Esophagus squamous epithelium (tissue), 5 donors: ENCODE results near the gene ALAS1. TPM values are rescaled to one million over a fixed set of nuclear protein-coding genes. Genes with fewer than 3 reads are reported as not detected.

ENCODE experiments used
- DNase-seq: peaks from one replicate; lab custom pipeline; 2025; lab: John Stamatoyannopoulos, UW
- H3K27ac ChIP-seq, 4 donors: fragments of 200-600 bp; sonication (generic); one replicate each; pipeline ENCODE4 v1.5.1; 2016 to 2019; ENCODE audit warnings: mild to moderate bottlenecking in 1 of 4
- H3K27me3 ChIP-seq, 4 donors: fragments of 200-600 bp; sonication (generic); 1 replicate in 3 of 4; 2 replicates in 1 of 4; pipeline versions ENCODE4 v1.5.1 to v1.6.0; 2017 to 2021; ENCODE audit warnings: antibody characterized with exemption in 1 of 4
- H3K36me3 ChIP-seq, 3 donors: fragments of 200-600 bp; sonication (generic); one replicate each; pipeline ENCODE4 v1.5.1; 2016 to 2019
- H3K4me1 ChIP-seq, 3 donors: fragments of 200-600 bp; sonication (generic); one replicate each; pipeline ENCODE4 v1.5.1; 2017 to 2019
- H3K4me3 ChIP-seq, 4 donors: fragments of 200-600 bp; sonication (generic); 1 replicate in 3 of 4; 2 replicates in 1 of 4; pipeline ENCODE4 v1.5.1; 2016 to 2019; ENCODE audit warnings: mild to moderate bottlenecking in 2 of 4, moderate library complexity in 1 of 4
- H3K9me3 ChIP-seq, 3 donors: fragments of 200-600 bp; sonication (generic); one replicate each; pipeline ENCODE4 v1.5.1; 2016 to 2019
- CTCF ChIP-seq, 6 experiments: fragments of 450-650 bp in 4 of 6; fragments of 200-600 bp in 2 of 6; sonication (generic) in 2 of 6; IDR thresholded peaks; one replicate each; pipeline ENCODE4 v1.5.1; 2016 to 2019; ENCODE audit warnings: antibody characterized with exemption in 6 of 6, mild to moderate bottlenecking in 4 of 6, moderate library complexity in 4 of 6
- POLR2A ChIP-seq, 4 donors: fragments of 450-650 bp; IDR thresholded peaks; one replicate each; pipeline ENCODE4 v1.6.1; 2017; ENCODE audit warnings: antibody characterized with exemption in 4 of 4, mild to moderate bottlenecking in 4 of 4, moderate library complexity in 3 of 4
- WGBS, 2 donors: methylation state at CpG; one replicate each; pipeline ENCODE4 v1.1.5; 2018; 5-methylcytosine and 5-hydroxymethylcytosine counted together
- intact Hi-C: fragments of 100-400 bp; cut with DNase I; formaldehyde crosslinking; loops from one replicate; pipeline ENCODE4 v1.15.0; 2022
- total RNA-seq, 4 donors: library from RNA; depleted of rRNA; stranded (reverse); fragments of >200 nt; gene quantifications; one replicate each; pipeline ENCODE4 v1.1.0, GENCODE V29; 2016
- donor health status: DM: yes; HTN: yes; CAD: no.

ALAS1 gene
- total RNA-seq, 4 donors from 2014 or later = 28.3 to 45.5 (median 35.1) TPM

GRCh38 chr3:52202384-52203077, 4.6 kb downstream of the ALAS1 start:
- TF ChIP-seq POLR2A (IDR thresholded peaks at IDR 0.05) (no peak), CTCF (IDR thresholded peaks at IDR 0.05) (no peak)
- H3K4me1 ChIP-seq = peaks cover 3 to 87% (median 27%) of the 10 kb centered on the region in 3 donors
- peak overlapping the region in 1 of 4 donors; percentile 2 for H3K27ac ChIP-seq
- WGBS, 2 donors = 65 to 87% methylated on average over 4 of the region's 4 CpGs
- no peak for DNase-seq
- intact Hi-C loops = no loop called here
- no peak overlapping the region for H3K4me3 ChIP-seq
- no peaks in the 10 kb centered on the region for H3K27me3 ChIP-seq
- H3K9me3 ChIP-seq = no peaks in the 10 kb centered on the region
- H3K36me3 ChIP-seq = peaks cover 18 to 80% (median 22%) of the 10 kb centered on the region in 3 donors

- Histone ChIP-seq H3K36me3 (peaks cover 18 to 91% (median 32%) of the 10 kb centered on the region in 3 donors), H3K27ac (no peak overlapping the region), H3K27me3 (no peaks in the 10 kb centered on the region), H3K4me3 (no peak overlapping the region), H3K4me1 (peaks cover 0 to 79% (median 22%) of the 10 kb centered on the region in 3 donors), H3K9me3 (no peaks in the 10 kb centered on the region)
- WGBS, 2 donors = 60 to 91% methylated on average over 1 of the region's 1 CpG
- TF ChIP-seq POLR2A (IDR thresholded peaks at IDR 0.05) (no peak), CTCF (IDR thresholded peaks at IDR 0.05) (no peak)
- DNase-seq = no peak
- intact Hi-C loops = no loop called here
Observed at GRCh38 chr3:52203701-52204100, 5.7 kb downstream of the ALAS1 start.

- no peak overlapping the region for H3K4me3 ChIP-seq
- DNase-seq = no peak
- H3K9me3 ChIP-seq = no peaks in the 10 kb centered on the region
- TF ChIP-seq CTCF (IDR thresholded peaks at IDR 0.05) = no peak
- no peak for TF ChIP-seq POLR2A (IDR thresholded peaks at IDR 0.05)
- 40 to 53% methylated on average over 10 of the region's 10 CpGs for WGBS, 2 donors
- no peaks in the 10 kb centered on the region for H3K27me3 ChIP-seq
- intact Hi-C loops = no loop called here
- H3K4me1 ChIP-seq = peaks cover 0 to 71% (median 14%) of the 10 kb centered on the region in 3 donors
- peaks cover 26 to 96% (median 39%) of the 10 kb centered on the region in 3 donors for H3K36me3 ChIP-seq
- peak overlapping the region in 3 of 4 donors; percentile 25 to 70 (median 59) for H3K27ac ChIP-seq
Observed at GRCh38 chr3:52204337-52205073, 6.5 kb downstream of the ALAS1 start.

GRCh38 chr3:52205727-52206372, 7.9 kb downstream of the ALAS1 start:
- WGBS, 2 donors = 51% methylated on average over 6 of the region's 6 CpGs

More at GRCh38 chr3:52205727-52206372, 7.9 kb downstream of the ALAS1 start:
- Histone ChIP-seq H3K4me1 (peaks cover 0 to 57% (median 17%) of the 10 kb centered on the region in 3 donors), H3K9me3 (no peaks in the 10 kb centered on the region), H3K36me3 (peaks cover 30 to 99% (median 48%) of the 10 kb centered on the region in 3 donors), H3K27ac (peak overlapping the region in 1 of 4 donors; percentile 11), H3K4me3 (no peak overlapping the region), H3K27me3 (no peaks in the 10 kb centered on the region)
- intact Hi-C loops = no loop called here
- TF ChIP-seq POLR2A (IDR thresholded peaks at IDR 0.05) = no peak
- no peak for TF ChIP-seq CTCF (IDR thresholded peaks at IDR 0.05)
- no peak for DNase-seq
